GM12878 (cell line): ENCODE results near the gene ARHGAP19. TPM values are rescaled to one million over a fixed set of nuclear protein-coding genes. Genes with fewer than 3 reads are reported as not detected.

Source experiments
- ATAC-seq: fragments of 200-7000 bp; cut with Tn5 transposase; 3 replicates; pipeline ENCODE4 v1.9.1; 2020; ENCODE audit warnings: mild to moderate bottlenecking, moderate library complexity
- BruUV-seq: library from RNA; stranded (reverse); fragments of 400-500 nt; replicated peaks from 2 replicates; lab custom pipeline; 2021; lab: Mats Ljungman, UMichigan
- CTCF ChIA-PET: fragments of 300-600 bp; sonication (Branson Sonifier 250); formaldehyde crosslinking; extraction: SDS; loops from one replicate; lab custom pipeline; 2021; ENCODE audit warnings: inconsistent platforms; lab: Yijun Ruan, JAX
- POLR2A ChIA-PET: fragments of 350-600 bp; formaldehyde crosslinking; extraction: SDS; loops from one replicate; lab custom pipeline; 2021; ENCODE audit warnings: inconsistent platforms; lab: Charles Lee
- RAD21 ChIA-PET: fragments of 300-600 bp; sonication (Branson Sonifier 250); formaldehyde crosslinking; loops from one replicate; lab custom pipeline; 2023; ENCODE audit warnings: antibody characterized with exemption; ENCODE audit not compliant: unreplicated experiment; lab: Charles Lee
- SMC1A ChIA-PET: fragments of 300-600 bp; sonication (Branson Sonifier 250); formaldehyde crosslinking; loops from one replicate; lab custom pipeline; 2023; ENCODE audit not compliant: unreplicated experiment, uncharacterized antibody; lab: Charles Lee
- DNase-seq: peaks from one replicate; pipeline ENCODE4 v3.0.0-alpha.2; 2011; ENCODE audit warnings: low read depth, low spot score
- FAIRE-seq: peaks from 3 replicates; lab custom pipeline; 2011; peaks lifted over from hg19 to GRCh38; lab: Jason Lieb, UNC
- H2AFZ ChIP-seq: 2 replicates; pipeline ENCODE4 v1.6.0; 2011; ENCODE audit warnings: low read depth, low read length, control low read depth; ENCODE audit not compliant: control insufficient read depth
- H3K27ac ChIP-seq: 2 replicates; pipeline ENCODE4 v1.5.1; 2011; ENCODE audit warnings: control low read depth; ENCODE audit not compliant: control insufficient read depth, insufficient read depth
- H3K27me3 ChIP-seq, 2 experiments: replicated peaks in 1 of 2; 2 replicates each; pipeline versions ENCODE4 v1.6.0 to v1.6.1; 2011; ENCODE audit warnings: low read length in 1 of 2; ENCODE audit not compliant: control insufficient read depth in 2 of 2, insufficient read depth in 2 of 2
- H3K36me3 ChIP-seq, 2 experiments: 2 replicates each; pipeline ENCODE4 v1.5.1; 2011; ENCODE audit warnings: low read length in 1 of 2; ENCODE audit not compliant: control insufficient read depth in 2 of 2, insufficient read depth in 2 of 2
- H3K4me1 ChIP-seq: 2 replicates; pipeline ENCODE4 v1.6.1; 2011; ENCODE audit warnings: mild to moderate bottlenecking, low read length, moderate library complexity, mixed read lengths; ENCODE audit not compliant: control insufficient read depth, insufficient read depth
- H3K4me2 ChIP-seq: 2 replicates; pipeline ENCODE4 v1.6.0; 2011; ENCODE audit warnings: control low read depth; ENCODE audit not compliant: control insufficient read depth, insufficient read depth
- H3K4me3 ChIP-seq: fragments of 200-600 bp; sonication (generic); 2 replicates; pipeline ENCODE4 v1.5.1; 2016
- H3K79me2 ChIP-seq: 2 replicates; pipeline ENCODE4 v1.6.0; 2011; ENCODE audit warnings: low read length; ENCODE audit not compliant: control insufficient read depth, insufficient read depth
- H3K9ac ChIP-seq: 2 replicates; pipeline ENCODE4 v1.8.0; 2011; ENCODE audit warnings: low read length, control low read depth, mixed read lengths; ENCODE audit not compliant: control insufficient read depth, insufficient read depth
- H3K9me3 ChIP-seq: replicated peaks from 3 replicates; pipeline ENCODE4 v1.5.1; 2011; ENCODE audit warnings: mild to moderate bottlenecking, low read length; ENCODE audit not compliant: control insufficient read depth, insufficient read depth
- H4K20me1 ChIP-seq: 2 replicates; pipeline ENCODE4 v1.6.0; 2011; ENCODE audit not compliant: control insufficient read depth, insufficient read depth
- BCL3 ChIP-seq: IDR thresholded peaks from 2 replicates; pipeline ENCODE4 v1.6.1; 2011; ENCODE audit warnings: borderline replicate concordance, low read depth, mild to moderate bottlenecking, moderate library complexity, low read length; ENCODE audit not compliant: insufficient read depth, poor library complexity, severe bottlenecking
- CBX5 ChIP-seq: sonication (generic); IDR thresholded peaks from 2 replicates; pipeline ENCODE4 v1.6.1; 2016; ENCODE audit warnings: low read depth, moderate library complexity, mild to moderate bottlenecking, inconsistent platforms
- KLF5 ChIP-seq: fragments of 450-650 bp; IDR thresholded peaks from 2 replicates; pipeline ENCODE4 v1.6.1; 2014; ENCODE audit warnings: mild to moderate bottlenecking; ENCODE audit not compliant: partially characterized antibody
- NRF1 ChIP-seq: conservative IDR thresholded peaks from 2 replicates; pipeline ENCODE4 v1.6.1; 2011; ENCODE audit warnings: mild to moderate bottlenecking, low read depth, low read length, improper control_type of control experiment
- REST ChIP-seq: IDR thresholded peaks from 2 replicates; pipeline ENCODE4 v1.6.1; 2012; ENCODE audit warnings: mild to moderate bottlenecking, low read depth, low read length
- RFX5 ChIP-seq: IDR thresholded peaks from 2 replicates; pipeline ENCODE4 v1.6.1; 2011; ENCODE audit warnings: low read depth, low read length, improper control_type of control experiment
- RUNX3 ChIP-seq: IDR thresholded peaks from 2 replicates; pipeline ENCODE4 v1.6.1; 2012; ENCODE audit warnings: low read length, inconsistent platforms
- WGBS: methylation state at CpG from one replicate; pipeline ENCODE4 v1.1.6; 2016; ENCODE audit warnings: low lambda C conversion rate; ENCODE audit not compliant: insufficient replicate concordance, insufficient coverage; ENCODE audit errors: missing lambda C conversion rate; 5-methylcytosine and 5-hydroxymethylcytosine counted together
- in situ Hi-C: fragments of 300-500 bp; cut with MboI; formaldehyde crosslinking; loops from 9 replicates; pipeline ENCODE4 v1.14.3; 2018; ENCODE audit warnings: mixed read lengths
- intact Hi-C: fragments of 100-400 bp; cut with micrococcal nuclease; formaldehyde crosslinking; loops from one replicate; pipeline ENCODE4 v1.14.2; 2022; ENCODE audit not compliant: unreplicated experiment
- polyA plus RNA-seq, 11 experiments: library from polyadenylated mRNA; depleted of rRNA in 4 of 11; unstranded in 6 of 11; stranded (reverse) in 5 of 11; fragments of >200 nt; fragmentation: Nextera tagmentation in 4 of 11; fragmentation: Illumina TruSeq in 1 of 11; extraction: Ambion mirVana in 4 of 11; extraction: Trizol in 1 of 11; gene quantifications; 1 replicate in 1 of 11; 2 replicates in 10 of 11; pipeline versions ENCODE4 v1.2.1 to v1.2.3, GENCODE V29; 2011 to 2016; ENCODE audit warnings: inconsistent platforms in 2 of 11, missing spikeins in 2 of 11, low read depth in 1 of 11
- total RNA-seq, 4 experiments: library from RNA; depleted of rRNA in 3 of 4; stranded (reverse); fragments of >200 nt in 3 of 4; fragmentation: Illumina TruSeq in 1 of 4; extraction: Trizol in 1 of 4; gene quantifications; 2 replicates each; pipeline versions ENCODE4 v1.2.1 to v1.2.3, GENCODE V29; 2013 to 2021

Gene ARHGAP19
- total and polyA plus RNA-seq, 10 of the 15 experiments (the other 5 are each of a cell fraction or from before 2014, with no cell fraction given) = 13.3 to 40.7 (median 22.6) TPM

- Histone ChIP-seq H3K4me1 (no peaks in the 10 kb centered on the region), H3K4me3 (no peak overlapping the region), H3K27me3 (no peaks in the 10 kb centered on the region), H4K20me1 (no peaks in the 10 kb centered on the region), H3K9ac (no peak overlapping the region), H2AFZ (no peak overlapping the region), H3K36me3 (peaks cover 3 to 9% of the 10 kb centered on the region in 2 experiments; a peak in 3 of 4 replicates), H3K4me2 (no peak overlapping the region), H3K27ac (no peak overlapping the region), H3K9me3 (no peaks in the 10 kb centered on the region), H3K79me2 (no peaks in the 10 kb centered on the region)
- ATAC-seq = peak; percentile 19; the same call in 1 of the 3 replicates
- no peak for TF ChIP-seq RFX5
- TF ChIP-seq RUNX3 = peak; percentile 25; the same call in 1 of the 2 replicates
- RAD21 ChIA-PET = interaction anchor here (0.7 to 0.9 kb wide), 2 partner anchors 15 kb away, joined by 3 read pairs; no protein-coding TSS in a partner anchor
- in situ Hi-C loops = no loop called here
- POLR2A ChIA-PET = no interaction called here
- intact Hi-C loops = no loop called here
- FAIRE-seq = no peak
- BruUV-seq = TSS peak; percentile 33
- CTCF ChIA-PET = interaction anchor here (0.6 to 7.0 kb wide), 11 partner anchors 9 to 188 kb away, joined by 3 to 49 read pairs (median 5); no protein-coding TSS in a partner anchor
- WGBS = 71% methylated on average over 4 of the region's 4 CpGs
- DNase-seq = no peak
- SMC1A ChIA-PET = interaction anchor here (1.2 to 1.3 kb wide), 2 partner anchors 11 to 14 kb away, joined by 3 to 4 read pairs; no protein-coding TSS in a partner anchor
Observed at GRCh38 chr10:97224483-97225435, 67.7 kb downstream of the ARHGAP19 start.

GRCh38 chr10:97222326-97222961 is 70.0 kb downstream of the ARHGAP19 start:
- peaks cover 3 to 6% of the 10 kb centered on the region in 2 experiments; a peak in 3 of 4 replicates for H3K36me3 ChIP-seq
- FAIRE-seq (no peak), DNase-seq (no peak), ATAC-seq (no peak)
- intact Hi-C loops = no loop called here
- H3K4me1 ChIP-seq = peaks cover 7% of the 10 kb centered on the region; the same call in 1 of the 2 replicates
- ChIA-PET SMC1A (interaction anchor here (1.4 kb wide), 1 partner anchor 13 kb away, joined by 3 read pairs; no protein-coding TSS in a partner anchor), CTCF (interaction anchor here (0.6 to 7.0 kb wide), 4 partner anchors 13 to 111 kb away, joined by 3 to 49 read pairs (median 4); no protein-coding TSS in a partner anchor), RAD21 (no interaction called here), POLR2A (no interaction called here)
- 96% methylated on average over 6 of the region's 6 CpGs for WGBS
- H4K20me1 ChIP-seq = no peaks in the 10 kb centered on the region
- no peak overlapping the region for H2AFZ ChIP-seq
- H3K27ac ChIP-seq = no peak overlapping the region
- no peaks in the 10 kb centered on the region for H3K27me3 ChIP-seq
- no peaks in the 10 kb centered on the region for H3K79me2 ChIP-seq
- H3K9ac ChIP-seq = no peak overlapping the region
- no peak overlapping the region for H3K4me3 ChIP-seq
- no peaks in the 10 kb centered on the region for H3K9me3 ChIP-seq
- H3K4me2 ChIP-seq = no peak overlapping the region
- in situ Hi-C loops = no loop called here
- no TSS peak for BruUV-seq
- TF ChIP-seq KLF5 (no peak), NRF1 (no peak), REST (no peak), BCL3 (no peak), CBX5 (no peak)
